Measurements from ENCODE around the gene PLPPR5. TPM values are rescaled to one million over a fixed set of nuclear protein-coding genes. Genes with fewer than 3 reads are reported as not detected.

Gene PLPPR5
- total RNA-seq, 1 donor from 2014 or later: not detected

- no peaks in the 10 kb centered on the region for H3K27me3 ChIP-seq (ENCODE audit: control insufficient read depth, insufficient read depth, low read length)
- no peak for DNase-seq (ENCODE audit: low read depth)
- no peaks in the 10 kb centered on the region for H3K36me3 ChIP-seq (ENCODE audit: control insufficient read depth, insufficient read depth, low read length)
- H3K4me3 ChIP-seq (ENCODE audit: low read depth, low read length): no peak overlapping the region
- no peak for TF ChIP-seq CTCF (IDR thresholded peaks at IDR 0.05; ENCODE audit: insufficient read depth, low read length, severe bottlenecking)
- FAIRE-seq: no peak
Observed at GRCh38 chr1:98949166-98949565, 55.5 kb downstream of the PLPPR5 start.

DNA sequence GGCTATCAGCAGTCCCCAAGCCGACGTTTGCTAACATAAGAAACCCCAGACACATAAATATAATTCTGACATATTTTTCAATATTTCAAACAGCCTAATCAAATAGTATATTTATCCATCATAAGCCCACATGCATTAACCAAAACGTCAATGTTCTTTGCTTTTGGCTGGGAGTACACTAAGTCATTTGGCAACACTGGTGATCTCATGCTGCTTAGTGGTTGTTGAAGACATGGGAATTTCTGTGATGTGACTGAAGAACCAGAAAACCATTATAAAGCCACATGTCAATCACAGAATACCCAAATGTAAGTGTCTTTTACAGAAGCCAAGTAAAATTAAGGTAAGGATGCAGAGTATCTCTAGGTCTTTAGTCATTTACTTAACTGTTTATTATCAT lies 57.6 kb downstream of the PLPPR5 start:
- Histone ChIP-seq H3K4me3 (ENCODE audit: low read depth, low read length) (no peak overlapping the region), H3K36me3 (ENCODE audit: control insufficient read depth, insufficient read depth, low read length) (no peaks in the 10 kb centered on the region), H3K27me3 (ENCODE audit: control insufficient read depth, insufficient read depth, low read length) (no peaks in the 10 kb centered on the region)
- DNase-seq (ENCODE audit: low read depth) (no peak), FAIRE-seq (no peak)
- no peak for TF ChIP-seq CTCF (IDR thresholded peaks at IDR 0.05; ENCODE audit: insufficient read depth, low read length, severe bottlenecking)

GRCh38 chr1:98940722-98941079 lies 64.0 kb downstream of the PLPPR5 start:
- H3K4me3 ChIP-seq (ENCODE audit: low read depth, low read length): no peak overlapping the region
- FAIRE-seq: no peak
- H3K27me3 ChIP-seq (ENCODE audit: control insufficient read depth, insufficient read depth, low read length): no peaks in the 10 kb centered on the region
- TF ChIP-seq CTCF (IDR thresholded peaks at IDR 0.05; ENCODE audit: insufficient read depth, low read length, severe bottlenecking): no peak
- no peaks in the 10 kb centered on the region for H3K36me3 ChIP-seq (ENCODE audit: control insufficient read depth, insufficient read depth, low read length)
- peak; percentile 63 for DNase-seq (ENCODE audit: low read depth)

DNA sequence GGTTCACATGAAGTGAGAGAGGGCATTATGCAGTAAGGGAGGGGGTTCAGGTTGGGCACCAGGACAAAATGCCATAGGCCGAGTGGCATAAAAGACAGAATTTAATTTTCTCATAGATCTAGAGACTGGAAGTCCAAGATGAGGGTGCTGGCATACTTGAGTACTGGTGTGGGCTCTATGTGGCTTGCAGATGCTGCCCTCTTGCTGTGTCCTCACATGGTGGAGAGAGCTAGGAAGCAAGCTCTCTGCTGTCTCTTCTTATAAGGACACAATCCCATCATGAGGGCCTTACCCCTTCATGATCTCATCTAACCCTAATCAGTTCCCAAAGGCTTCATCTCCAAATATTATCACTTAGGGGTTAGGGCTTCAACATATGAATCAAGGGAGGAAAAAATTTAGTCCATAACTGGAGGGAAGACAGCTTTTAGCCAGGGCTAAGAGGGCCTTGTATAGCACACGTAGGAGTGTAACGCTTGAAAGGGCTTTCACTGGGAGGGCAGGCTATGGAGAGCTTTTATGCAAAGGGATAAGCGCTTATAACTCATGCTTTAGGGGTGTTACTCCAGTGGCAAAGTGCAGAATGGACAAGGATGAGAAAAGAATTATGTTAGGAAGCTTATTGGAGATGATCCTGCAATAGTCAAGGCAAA lies 64.5 kb downstream of the PLPPR5 start:
- Histone ChIP-seq H3K36me3 (ENCODE audit: control insufficient read depth, insufficient read depth, low read length) (no peaks in the 10 kb centered on the region), H3K4me3 (ENCODE audit: low read depth, low read length) (no peak overlapping the region), H3K27me3 (ENCODE audit: control insufficient read depth, insufficient read depth, low read length) (no peaks in the 10 kb centered on the region)
- FAIRE-seq (no peak), DNase-seq (ENCODE audit: low read depth) (no peak)
- no peak for TF ChIP-seq CTCF (IDR thresholded peaks at IDR 0.05; ENCODE audit: insufficient read depth, low read length, severe bottlenecking)

DNA sequence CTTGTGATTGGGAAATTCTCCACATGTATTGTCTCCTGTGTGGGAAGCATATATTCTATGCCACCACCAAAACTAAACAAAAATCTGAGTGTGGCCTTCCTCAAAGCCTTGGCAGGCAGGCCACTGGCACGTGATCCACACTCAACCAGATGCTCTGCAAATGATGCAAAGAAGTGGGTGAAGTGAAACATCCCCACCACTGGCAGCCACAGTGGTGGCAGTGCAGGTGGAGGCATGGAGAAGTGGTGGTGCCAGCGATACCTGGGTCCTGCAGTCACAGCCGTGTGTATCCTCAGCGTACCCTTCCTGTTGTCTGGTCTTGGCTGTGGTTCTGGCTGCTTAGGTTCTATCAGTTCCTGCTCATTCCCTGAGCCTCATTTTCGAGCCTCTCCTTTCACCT lies 65.2 kb downstream of the PLPPR5 start:
- TF ChIP-seq CTCF (IDR thresholded peaks at IDR 0.05; ENCODE audit: insufficient read depth, low read length, severe bottlenecking): no peak
- no peaks in the 10 kb centered on the region for H3K36me3 ChIP-seq (ENCODE audit: control insufficient read depth, insufficient read depth, low read length)
- H3K4me3 ChIP-seq (ENCODE audit: low read depth, low read length): no peak overlapping the region
- H3K27me3 ChIP-seq (ENCODE audit: control insufficient read depth, insufficient read depth, low read length): no peaks in the 10 kb centered on the region
- no peak for FAIRE-seq
- no peak for DNase-seq (ENCODE audit: low read depth)

DNA sequence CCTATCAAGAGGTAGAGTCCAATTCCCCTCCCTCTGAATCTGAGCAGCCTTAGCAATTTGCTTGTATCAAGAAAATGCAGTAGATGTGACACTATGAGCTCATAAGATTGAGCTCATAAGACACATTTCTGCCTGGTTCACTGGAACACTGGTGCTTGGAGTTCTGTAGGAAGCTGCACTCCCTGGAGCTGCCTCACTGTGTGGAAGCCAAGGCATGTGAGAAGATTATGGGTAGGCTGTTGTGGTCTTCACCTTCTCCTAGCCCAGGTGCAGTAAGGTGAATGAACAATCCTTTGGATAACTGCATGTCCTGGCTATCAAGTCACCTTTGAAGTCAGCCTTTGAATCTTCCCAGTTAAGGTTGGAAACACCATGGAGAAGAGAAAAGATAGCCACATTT lies 67.3 kb downstream of the PLPPR5 start:
- FAIRE-seq: no peak
- Histone ChIP-seq H3K4me3 (ENCODE audit: low read depth, low read length) (no peak overlapping the region), H3K36me3 (ENCODE audit: control insufficient read depth, insufficient read depth, low read length) (no peaks in the 10 kb centered on the region), H3K27me3 (ENCODE audit: control insufficient read depth, insufficient read depth, low read length) (no peaks in the 10 kb centered on the region)
- no peak for TF ChIP-seq CTCF (IDR thresholded peaks at IDR 0.05; ENCODE audit: insufficient read depth, low read length, severe bottlenecking)
- DNase-seq (ENCODE audit: low read depth): no peak
